Measurements from ENCODE around the gene ATP10A.

GRCh38 chr15:25880411-25880810 is 17.3 kb upstream of the ATP10A start:
- TF ChIP-seq, protein P1, sequence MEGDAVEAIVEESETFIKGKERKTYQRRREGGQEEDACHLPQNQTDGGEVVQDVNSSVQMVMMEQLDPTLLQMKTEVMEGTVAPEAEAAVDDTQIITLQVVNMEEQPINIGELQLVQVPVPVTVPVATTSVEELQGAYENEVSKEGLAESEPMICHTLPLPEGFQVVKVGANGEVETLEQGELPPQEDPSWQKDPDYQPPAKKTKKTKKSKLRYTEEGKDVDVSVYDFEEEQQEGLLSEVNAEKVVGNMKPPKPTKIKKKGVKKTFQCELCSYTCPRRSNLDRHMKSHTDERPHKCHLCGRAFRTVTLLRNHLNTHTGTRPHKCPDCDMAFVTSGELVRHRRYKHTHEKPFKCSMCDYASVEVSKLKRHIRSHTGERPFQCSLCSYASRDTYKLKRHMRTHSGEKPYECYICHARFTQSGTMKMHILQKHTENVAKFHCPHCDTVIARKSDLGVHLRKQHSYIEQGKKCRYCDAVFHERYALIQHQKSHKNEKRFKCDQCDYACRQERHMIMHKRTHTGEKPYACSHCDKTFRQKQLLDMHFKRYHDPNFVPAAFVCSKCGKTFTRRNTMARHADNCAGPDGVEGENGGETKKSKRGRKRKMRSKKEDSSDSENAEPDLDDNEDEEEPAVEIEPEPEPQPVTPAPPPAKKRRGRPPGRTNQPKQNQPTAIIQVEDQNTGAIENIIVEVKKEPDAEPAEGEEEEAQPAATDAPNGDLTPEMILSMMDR (IDR thresholded peaks at IDR 0.05) = no peak
- TF ChIP-seq POLR2A (IDR thresholded peaks at IDR 0.05) (no peak), EP300 (IDR thresholded peaks at IDR 0.05) (no peak)

Data from ovary (tissue), 3 donors.